Fibroblast of the aortic adventitia (primary cell): ENCODE measurements around the gene P3H2. TPM values are rescaled to one million over a fixed set of nuclear protein-coding genes. Genes with fewer than 3 reads are reported as not detected.
"Not testable (repeated sequence)": the region's sequence is repeated elsewhere in the genome, so short reads cannot be mapped to it uniquely, and the experiment has no call there.

Experiments used
- DNase-seq: peaks from one replicate; pipeline ENCODE4 v3.0.0-alpha.2; 2010; ENCODE audit warnings: low read depth
- H3K4me3 ChIP-seq: 2 replicates; pipeline ENCODE4 v1.5.1; 2011; ENCODE audit warnings: low read depth, mild to moderate bottlenecking, control low read depth, low read length, moderate library complexity
- CTCF ChIP-seq: IDR thresholded peaks from 2 replicates; pipeline ENCODE4 v1.5.1; 2011; ENCODE audit warnings: mild to moderate bottlenecking, low read length, control low read depth, inconsistent platforms; ENCODE audit not compliant: insufficient read depth
- total RNA-seq: library from RNA; depleted of rRNA; stranded (reverse); fragments of >200 nt; gene quantifications from 2 replicates; pipeline ENCODE4 v1.2.3, GENCODE V29; 2012; ENCODE audit warnings: low replicate concordance

P3H2 gene
- total RNA-seq, 1 donor: 4.0 TPM

- no peak overlapping the region for H3K4me3 ChIP-seq
- DNase-seq: peak; percentile 35
- no peak for TF ChIP-seq CTCF
Observed at GRCh38 chr3:190077395-190078045, 43.2 kb downstream of the P3H2 start.

- no peak for TF ChIP-seq CTCF
- H3K4me3 ChIP-seq: no peak overlapping the region
- peak; percentile 95 for DNase-seq
Observed at GRCh38 chr3:190076601-190077394, 43.9 kb downstream of the P3H2 start.

- no peak for TF ChIP-seq CTCF
- H3K4me3 ChIP-seq: no peak overlapping the region
- DNase-seq: peak; percentile 81
Observed at GRCh38 chr3:190076136-190076535, 44.6 kb downstream of the P3H2 start.

- TF ChIP-seq CTCF: no peak
- no peak for DNase-seq
- H3K4me3 ChIP-seq: no peak overlapping the region
Observed at GRCh38 chr3:190074817-190075216, 45.9 kb downstream of the P3H2 start.

GRCh38 chr3:190073264-190074008 lies 47.3 kb downstream of the P3H2 start:
- TF ChIP-seq CTCF: no peak
- no peak for DNase-seq
- no peak overlapping the region for H3K4me3 ChIP-seq

- DNase-seq: no peak
- TF ChIP-seq CTCF: no peak
- H3K4me3 ChIP-seq: no peak overlapping the region
Observed at GRCh38 chr3:190072856-190073255, 47.8 kb downstream of the P3H2 start.

GRCh38 chr3:190071921-190072320 lies 48.8 kb downstream of the P3H2 start:
- not testable (repeated sequence) for H3K4me3 ChIP-seq, DNase-seq
